SK-N-SH (cell line): ENCODE data around the gene WASL. TPM values are rescaled to one million over a fixed set of nuclear protein-coding genes. Genes with fewer than 3 reads are reported as not detected.
A peak's percentile ranks its signal among the peaks of the same experiment; 100 is the strongest.

ENCODE experiments used
- CTCF ChIA-PET: fragments of 300-600, 350-600 bp; formaldehyde crosslinking; extraction: SDS; loops from one replicate; lab custom pipeline; 2021; lab: Yijun Ruan, JAX
- POLR2A ChIA-PET: fragments of 350-600 bp; sonication (Branson Sonifier 250); formaldehyde crosslinking; extraction: SDS; loops from one replicate; lab custom pipeline; 2020; ENCODE audit warnings: antibody characterized with exemption, inconsistent platforms; lab: Yijun Ruan, JAX
- DNase-seq: peaks from one replicate; pipeline ENCODE4 v3.0.0; 2012
- H2AFZ ChIP-seq: fragments of 200-600 bp; sonication (generic); 2 replicates; pipeline ENCODE4 v1.8.1; 2016; ENCODE audit warnings: antibody characterized with exemption, mild to moderate bottlenecking, low read depth
- H3F3A ChIP-seq: fragments of 200-600 bp; sonication (generic); replicated peaks from 2 replicates; pipeline ENCODE3; 2016; ENCODE audit warnings: antibody characterized with exemption, mild to moderate bottlenecking; ENCODE audit not compliant: insufficient read depth
- H3K27ac ChIP-seq, 2 experiments: fragments of 200-500 bp in 1 of 2; fragments of 200-600 bp in 1 of 2; sonication (Bioruptor generic) in 1 of 2; sonication (generic), shearing (Covaris generic) in 1 of 2; 2 replicates each; pipeline versions ENCODE4 v1.5.1 to v1.6.1; 2014 to 2016; ENCODE audit warnings: low read depth in 2 of 2, inconsistent platforms in 1 of 2, low read length in 1 of 2, mild to moderate bottlenecking in 1 of 2, mixed read lengths in 1 of 2
- H3K27me3 ChIP-seq: fragments of 200-600 bp; sonication (generic), shearing (Covaris generic); 2 replicates; pipeline ENCODE4 v1.6.1; 2016; ENCODE audit warnings: mixed run types; ENCODE audit not compliant: insufficient read depth
- H3K36me3 ChIP-seq, 2 experiments: fragments of 200-500 bp in 1 of 2; fragments of 200-600 bp in 1 of 2; sonication (Bioruptor generic) in 1 of 2; sonication (generic) in 1 of 2; replicated peaks in 1 of 2; 2 replicates each; pipeline versions ENCODE3 to v1.5.1; 2014 to 2016; ENCODE audit warnings: low read length in 1 of 2, mild to moderate bottlenecking in 1 of 2; ENCODE audit not compliant: insufficient read depth in 2 of 2, control insufficient read depth in 1 of 2
- H3K4me1 ChIP-seq, 2 experiments: fragments of 200-500 bp in 1 of 2; fragments of 200-600 bp in 1 of 2; sonication (Bioruptor generic) in 1 of 2; sonication (generic), shearing (Covaris generic) in 1 of 2; 2 replicates each; pipeline versions ENCODE4 v1.5.1 to v1.6.1; 2014 to 2016; ENCODE audit warnings: low read depth in 1 of 2, low read length in 1 of 2, mixed run types in 1 of 2; ENCODE audit not compliant: insufficient read depth in 2 of 2, control insufficient read depth in 1 of 2
- H3K4me2 ChIP-seq: fragments of 200-600 bp; sonication (generic), shearing (Covaris generic); 2 replicates; pipeline ENCODE4 v1.6.1; 2017; ENCODE audit warnings: mixed run types
- H3K4me3 ChIP-seq, 2 experiments: fragments of 200-500 bp in 1 of 2; fragments of 200-600 bp in 1 of 2; sonication (Bioruptor generic) in 1 of 2; sonication (generic), shearing (Covaris generic) in 1 of 2; 2 replicates each; pipeline versions ENCODE4 v1.5.1 to v1.8.1; 2014 to 2016; ENCODE audit warnings: low read depth in 2 of 2, inconsistent platforms in 1 of 2, low read length in 1 of 2, mild to moderate bottlenecking in 1 of 2, mixed read lengths in 1 of 2, moderate library complexity in 1 of 2
- H3K79me2 ChIP-seq: fragments of 200-600 bp; sonication (generic); 2 replicates; pipeline ENCODE4 v1.8.1; 2017; ENCODE audit warnings: mild to moderate bottlenecking; ENCODE audit not compliant: insufficient read depth
- H3K9ac ChIP-seq: fragments of 200-600 bp; sonication (generic); 2 replicates; pipeline ENCODE4 v1.6.1; 2017; ENCODE audit warnings: mixed run types
- H3K9me2 ChIP-seq: fragments of 200-600 bp; sonication (generic); 2 replicates; pipeline ENCODE4 v1.6.1; 2017; ENCODE audit warnings: mixed run types
- H3K9me3 ChIP-seq: fragments of 200-600 bp; sonication (generic); 2 replicates; pipeline ENCODE4 v1.6.1; 2017; ENCODE audit warnings: mixed run types, mild to moderate bottlenecking, moderate library complexity
- H4K20me1 ChIP-seq: fragments of 200-600 bp; sonication (generic); 2 replicates; pipeline ENCODE4 v1.6.1; 2017; ENCODE audit warnings: mild to moderate bottlenecking, mixed run types; ENCODE audit not compliant: insufficient read depth
- ELF1 ChIP-seq: IDR thresholded peaks from 2 replicates; pipeline ENCODE4 v1.4.0; 2012
- FOSL2 ChIP-seq: IDR thresholded peaks from 2 replicates; pipeline ENCODE4 v1.4.0; 2012; ENCODE audit warnings: low read depth, mild to moderate bottlenecking, moderate library complexity, borderline replicate concordance
- FOXJ3 ChIP-seq: sonication (generic); formaldehyde crosslinking; IDR thresholded peaks from 2 replicates; pipeline ENCODE4 v1.5.1; 2020; ENCODE audit warnings: mild to moderate bottlenecking, missing genetic modification reagents
- FOXM1 ChIP-seq: IDR thresholded peaks from 2 replicates; pipeline ENCODE4 v1.4.0; 2012; ENCODE audit warnings: low read depth, mild to moderate bottlenecking
- GABPA ChIP-seq: IDR thresholded peaks from 2 replicates; pipeline ENCODE4 v1.4.0; 2012; ENCODE audit warnings: low read depth, mild to moderate bottlenecking
- JUND ChIP-seq: IDR thresholded peaks from 2 replicates; pipeline ENCODE4 v1.4.0; 2012
- MAX ChIP-seq: IDR thresholded peaks from 2 replicates; pipeline ENCODE4 v1.4.0; 2012; ENCODE audit warnings: low read depth
- PBX3 ChIP-seq: IDR thresholded peaks from 2 replicates; pipeline ENCODE4; 2012
- POLR2AphosphoS5 ChIP-seq: IDR thresholded peaks from 2 replicates; pipeline ENCODE4 v1.6.1; 2012; ENCODE audit warnings: low read depth, low read length
- RAD21 ChIP-seq: IDR thresholded peaks from 2 replicates; pipeline ENCODE4 v1.6.1; 2012; ENCODE audit warnings: mild to moderate bottlenecking, low read length
- RCOR1 ChIP-seq: fragments of 150-350 bp; IDR thresholded peaks from 2 replicates; pipeline ENCODE4 v1.6.1; 2017; ENCODE audit warnings: antibody characterized with exemption, low read length
- RFX5 ChIP-seq: IDR thresholded peaks from 2 replicates; pipeline ENCODE4 v1.6.1; 2012; ENCODE audit warnings: mild to moderate bottlenecking, improper control_type of control experiment, low read length
- SIN3A ChIP-seq: IDR thresholded peaks from 2 replicates; pipeline ENCODE4 v1.6.1; 2012; ENCODE audit warnings: low read depth, mild to moderate bottlenecking, low read length, moderate library complexity, borderline replicate concordance
- TAF1 ChIP-seq: IDR thresholded peaks from 2 replicates; pipeline ENCODE4 v1.6.1; 2012; ENCODE audit warnings: low read depth, mild to moderate bottlenecking, low read length, moderate library complexity, borderline replicate concordance
- TEAD4 ChIP-seq: IDR thresholded peaks from 2 replicates; pipeline ENCODE4 v1.4.0; 2012; ENCODE audit warnings: mild to moderate bottlenecking, borderline replicate concordance; ENCODE audit not compliant: insufficient read depth
- ZBTB33 ChIP-seq: IDR thresholded peaks from 2 replicates; pipeline ENCODE4 v1.4.0; 2012; ENCODE audit warnings: low read depth, borderline replicate concordance
- WGBS: methylation state at CpG from one replicate; pipeline ENCODE4 v1.1.6; 2017; ENCODE audit warnings: low lambda C conversion rate; 5-methylcytosine and 5-hydroxymethylcytosine counted together
- polyA plus RNA-seq, 3 experiments: library from polyadenylated mRNA; depleted of rRNA; stranded (reverse); fragments of >200 nt; gene quantifications; 2 replicates each; pipeline ENCODE4 v1.2.3, GENCODE V29; 2012

The WASL gene
- polyA plus RNA-seq, 1 of the 3 experiments (the other 2 are of a cell fraction), result 9.9 TPM

GRCh38 chr7:123682690-123683089 lies 66.1 kb downstream of the WASL start (continued):
- TF ChIP-seq TAF1 (no peak), TEAD4 (no peak), RCOR1 (peak; percentile 12; the same call in 1 of the 2 replicates), GABPA (no peak), FOXJ3 (CRISPR knock-in tag) (no peak), SIN3A (no peak), RFX5 (0 out of 2 replicates have a peak, but pooled peaks have one; percentile 18), MAX (no peak), JUND (no peak), FOSL2 (no peak), POLR2AphosphoS5 (no peak)

- no peak overlapping the region for H3K4me2 ChIP-seq
- no peaks in the 10 kb centered on the region for H3K9me3 ChIP-seq
- H3K9me2 ChIP-seq, result no peaks in the 10 kb centered on the region
- peaks cover 10% of the 10 kb centered on the region for H3F3A ChIP-seq
- no peaks in the 10 kb centered on the region for H3K79me2 ChIP-seq
- no peaks in the 10 kb centered on the region for H4K20me1 ChIP-seq
- H3K9ac ChIP-seq, result no peak overlapping the region
- no peak overlapping the region for H3K27ac ChIP-seq
- ChIA-PET POLR2A (interaction anchor here (1.1 kb wide), 1 partner anchor 68 kb away, joined by 3 read pairs; the partner anchor contains the start of gene WASL), CTCF (interaction anchor here (0.7 to 4.2 kb wide), 21 partner anchors 9 to 193 kb away, joined by 3 to 29 read pairs (median 4); partner anchors contain the start of gene WASL)
- H3K4me3 ChIP-seq, result no peak overlapping the region
- H3K4me1 ChIP-seq, result peaks cover 0 to 11% of the 10 kb centered on the region in 2 experiments; a peak in 2 of 4 replicates
- peaks cover 68 to 85% of the 10 kb centered on the region in 2 experiments for H3K36me3 ChIP-seq
- TF ChIP-seq PBX3 (no peak), FOXM1 (no peak), FOXJ3 (CRISPR knock-in tag) (no peak), ELF1 (no peak), SIN3A (no peak), RAD21 (no peak), POLR2AphosphoS5 (no peak), ZBTB33 (no peak)
- DNase-seq, result no peak
- H2AFZ ChIP-seq, result no peak overlapping the region
- 79% methylated on average over 2 of the region's 2 CpGs for WGBS
- no peaks in the 10 kb centered on the region for H3K27me3 ChIP-seq
Measured at GRCh38 chr7:123681561-123681960, 67.2 kb downstream of the WASL start.
